Subcutaneous adipose tissue (tissue), 4 donors: ENCODE measurements around the gene FBLIM1. TPM values are rescaled to one million over a fixed set of nuclear protein-coding genes. Genes with fewer than 3 reads are reported as not detected.

Source experiments
- CTCF ChIP-seq: fragments of 450-650 bp; IDR thresholded peaks from one replicate; pipeline ENCODE4 v1.5.1; 2016; ENCODE audit warnings: low read depth, mild to moderate bottlenecking, control low read depth, antibody characterized with exemption, moderate library complexity
- total RNA-seq, 4 donors: library from RNA; depleted of rRNA; stranded (reverse); fragments of >200 nt; gene quantifications; one replicate each; pipeline ENCODE4 v1.1.0, GENCODE V29; 2016

FBLIM1 gene
- total RNA-seq, 4 donors from 2014 or later: 5.1 to 21.9 (median 14.9) TPM

- no peak for TF ChIP-seq CTCF
These were observed 8.9 kb upstream of the FBLIM1 start for GRCh38 chr1:15749399-15750291.

- no peak for TF ChIP-seq CTCF
These were observed 7.7 kb upstream of the FBLIM1 start for GRCh38 chr1:15750924-15751323.

GRCh38 chr1:15751717-15752116, 6.9 kb upstream of the FBLIM1 start:
- TF ChIP-seq CTCF: no peak

- TF ChIP-seq CTCF: no peak
These were observed 4.8 kb upstream of the FBLIM1 start for GRCh38 chr1:15753776-15754175.

GRCh38 chr1:15755021-15755645, 3.5 kb upstream of the FBLIM1 start:
- TF ChIP-seq CTCF: no peak

GRCh38 chr1:15755646-15756040, 3.0 kb upstream of the FBLIM1 start:
- no peak for TF ChIP-seq CTCF
